Effector memory CD4-positive, alpha-beta T cell (primary cell): Measurements from ENCODE around the gene CCL4.
"Not testable (repeated sequence)": the region's sequence is repeated elsewhere in the genome, so short reads cannot be mapped to it uniquely, and the experiment has no call there.

ENCODE experiments used
- DNase-seq, 3 donors: peaks; one replicate each; pipeline ENCODE4 v3.0.0-alpha.2; 2020
- H3K27ac ChIP-seq: 2 replicates; pipeline ENCODE4 v1.7.0; 2013; ENCODE audit warnings: mild to moderate bottlenecking, low read length, moderate library complexity; ENCODE audit not compliant: insufficient read depth, poor library complexity, severe bottlenecking
- H3K27me3 ChIP-seq: replicated peaks from 2 replicates; pipeline ENCODE4 v1.7.0; 2013; ENCODE audit warnings: mild to moderate bottlenecking, low read length; ENCODE audit not compliant: insufficient read depth, control insufficient read depth, poor library complexity, severe bottlenecking
- H3K36me3 ChIP-seq: 2 replicates; pipeline ENCODE4 v1.7.0; 2013; ENCODE audit warnings: mild to moderate bottlenecking, low read length, moderate library complexity; ENCODE audit not compliant: control insufficient read depth, insufficient read depth
- H3K4me1 ChIP-seq: 2 replicates; pipeline ENCODE4 v1.7.0; 2013; ENCODE audit warnings: low read length, mild to moderate bottlenecking; ENCODE audit not compliant: control insufficient read depth, insufficient read depth, poor library complexity, severe bottlenecking
- H3K4me3 ChIP-seq: 2 replicates; pipeline ENCODE4 v1.7.0; 2013; ENCODE audit warnings: low read length, low read depth, mild to moderate bottlenecking; ENCODE audit not compliant: insufficient read depth, poor library complexity, severe bottlenecking
- H3K9me3 ChIP-seq: 2 replicates; pipeline ENCODE4 v1.7.0; 2013; ENCODE audit warnings: mild to moderate bottlenecking, low read length, moderate library complexity; ENCODE audit not compliant: control insufficient read depth
- total RNA-seq, 3 donors: gene quantifications; one replicate each; lab custom pipeline; 2026; lab: John Stamatoyannopoulos, UW

Gene CCL4
- 1.0 to 21.0 (median 11.0) reads per million in 3 donors for total RNA-seq

DNA sequence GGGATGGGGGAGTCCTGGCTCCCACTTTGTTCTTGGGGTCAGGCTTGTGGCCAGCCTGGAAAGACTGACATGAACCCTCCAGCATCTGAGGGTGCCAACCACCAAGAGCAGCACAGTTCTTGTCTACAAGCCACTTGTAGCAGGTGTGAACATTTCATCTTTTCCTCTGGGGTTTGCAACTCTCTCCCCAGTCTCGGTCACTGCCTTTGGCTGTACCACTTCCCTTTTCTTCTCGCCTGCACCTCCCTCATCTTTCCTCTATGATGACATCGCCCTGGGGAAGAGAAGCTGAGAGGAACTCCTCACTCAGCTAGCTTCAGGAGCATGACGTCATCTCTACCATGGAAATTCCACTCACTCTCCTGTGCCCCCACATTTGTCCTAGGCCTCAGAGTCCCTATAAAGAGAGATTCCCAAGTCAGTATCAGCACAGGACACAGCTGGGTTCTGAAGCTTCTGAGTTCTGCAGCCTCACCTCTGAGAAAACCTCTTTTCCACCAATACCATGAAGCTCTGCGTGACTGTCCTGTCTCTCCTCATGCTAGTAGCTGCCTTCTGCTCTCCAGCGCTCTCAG is at the start of gene CCL4:
Gene CCL4, plus strand, starts transcription at position 427 of the 575 bp plus-strand sequence. Its CDS starts 79 bp downstream, at position 506.
- H3K4me1 ChIP-seq, H3K36me3 ChIP-seq, H3K27me3 ChIP-seq, H3K27ac ChIP-seq, H3K4me3 ChIP-seq, DNase-seq, H3K9me3 ChIP-seq: not testable (repeated sequence)

DNA sequence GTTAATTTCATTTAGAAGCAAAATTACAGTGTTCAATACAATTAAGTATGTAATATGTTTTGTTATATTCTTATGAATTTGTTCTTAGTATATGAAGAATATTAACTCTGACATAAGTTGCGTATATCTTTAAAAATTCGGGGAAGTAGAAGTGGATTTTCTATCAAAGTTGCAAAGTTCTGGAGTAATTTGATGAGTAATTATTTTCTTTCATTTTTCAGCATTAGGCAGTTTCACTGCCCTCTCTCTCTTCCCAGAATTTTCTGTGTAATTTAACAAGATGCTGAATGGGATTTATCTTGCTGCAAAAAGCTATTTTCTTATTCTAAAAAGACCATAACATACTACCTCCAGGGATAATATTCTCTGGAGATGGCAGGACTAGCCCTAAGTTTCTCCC is 48.5 kb upstream of the CCL4 start:
- H3K9me3 ChIP-seq, result no peaks in the 10 kb centered on the region
- H3K4me1 ChIP-seq, result no peaks in the 10 kb centered on the region
- no peaks in the 10 kb centered on the region for H3K36me3 ChIP-seq
- H3K27me3 ChIP-seq, result no peaks in the 10 kb centered on the region
- no peak overlapping the region for H3K27ac ChIP-seq
- H3K4me3 ChIP-seq, result no peak overlapping the region
- no peak for DNase-seq

DNA sequence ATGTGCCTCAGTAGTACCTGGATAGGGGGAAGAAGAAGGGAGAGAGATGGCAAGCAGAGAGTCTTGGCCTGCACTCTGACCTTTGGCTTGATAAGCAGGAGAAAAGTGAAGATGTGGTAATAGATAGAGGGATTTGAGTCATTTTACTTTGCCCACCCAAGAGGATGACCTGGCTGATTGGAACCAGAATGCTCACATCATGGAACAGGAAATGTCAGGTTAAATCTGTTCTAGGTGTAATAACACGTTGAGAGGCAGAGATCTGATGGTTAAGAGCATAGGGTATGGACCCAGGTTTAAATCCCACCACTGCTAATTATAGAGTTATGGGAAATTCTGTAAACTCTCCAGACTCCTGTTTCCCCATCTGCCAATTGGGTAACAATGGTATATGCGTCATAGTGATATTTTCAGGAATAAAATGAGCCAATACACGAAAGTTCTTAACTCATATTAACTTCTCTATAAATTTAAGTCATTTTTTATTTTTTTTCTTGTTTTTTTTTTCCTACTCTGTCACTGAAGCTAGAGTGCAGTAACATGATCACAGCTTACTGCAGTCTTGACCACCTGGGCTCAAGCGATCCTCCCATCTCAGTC is 47.6 kb upstream of the CCL4 start:
- Histone ChIP-seq H3K36me3 (no peaks in the 10 kb centered on the region), H3K27me3 (no peaks in the 10 kb centered on the region), H3K9me3 (no peaks in the 10 kb centered on the region), H3K4me1 (no peaks in the 10 kb centered on the region), H3K27ac (no peak overlapping the region), H3K4me3 (no peak overlapping the region)
- no peak for DNase-seq

DNA sequence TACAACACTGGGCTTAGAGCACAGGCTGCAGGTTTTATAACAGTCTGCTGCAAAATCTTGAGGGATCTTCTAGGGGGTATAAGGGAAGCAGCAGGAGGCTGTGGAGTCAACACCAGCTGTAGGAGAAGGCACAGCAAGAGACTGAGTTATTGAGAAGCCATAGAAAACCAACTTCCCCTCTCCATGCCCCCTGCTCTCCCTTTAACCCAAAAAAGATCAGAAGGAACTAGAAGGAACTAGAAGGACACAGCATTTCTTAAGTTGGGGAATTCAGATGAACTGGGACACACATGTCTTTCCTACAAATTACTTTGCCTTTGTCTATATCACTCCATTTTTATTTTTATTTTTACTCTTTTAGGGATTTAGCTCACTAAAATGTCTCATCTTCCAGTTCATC is 45.7 kb upstream of the CCL4 start:
- no peaks in the 10 kb centered on the region for H3K36me3 ChIP-seq
- no peaks in the 10 kb centered on the region for H3K4me1 ChIP-seq
- no peak for DNase-seq
- H3K4me3 ChIP-seq, result no peak overlapping the region
- no peak overlapping the region for H3K27ac ChIP-seq
- no peaks in the 10 kb centered on the region for H3K9me3 ChIP-seq
- H3K27me3 ChIP-seq, result no peaks in the 10 kb centered on the region

DNA sequence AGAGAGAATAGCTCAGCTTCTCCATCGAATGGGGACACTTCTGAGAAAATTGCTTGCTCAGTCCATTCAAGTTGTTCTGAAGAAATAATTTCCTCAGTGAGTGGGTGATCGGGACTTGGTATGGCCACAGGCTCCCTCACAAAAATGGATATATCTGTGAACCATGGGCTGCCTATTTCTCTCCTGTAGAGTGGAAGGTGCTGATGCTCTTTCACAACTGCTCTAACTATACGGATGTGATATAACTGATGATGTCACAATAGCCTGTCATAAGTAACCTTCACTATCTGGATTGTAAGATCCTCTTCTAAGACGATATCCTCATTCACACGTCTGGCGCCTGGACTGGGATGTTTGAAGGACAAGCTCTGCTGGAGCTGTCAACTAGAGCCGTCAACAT is 44.2 kb upstream of the CCL4 start:
- no peak for DNase-seq
- no peaks in the 10 kb centered on the region for H3K4me1 ChIP-seq
- H3K9me3 ChIP-seq, result no peaks in the 10 kb centered on the region
- H3K4me3 ChIP-seq, result no peak overlapping the region
- H3K36me3 ChIP-seq, result no peaks in the 10 kb centered on the region
- no peak overlapping the region for H3K27ac ChIP-seq
- H3K27me3 ChIP-seq, result no peaks in the 10 kb centered on the region

DNA sequence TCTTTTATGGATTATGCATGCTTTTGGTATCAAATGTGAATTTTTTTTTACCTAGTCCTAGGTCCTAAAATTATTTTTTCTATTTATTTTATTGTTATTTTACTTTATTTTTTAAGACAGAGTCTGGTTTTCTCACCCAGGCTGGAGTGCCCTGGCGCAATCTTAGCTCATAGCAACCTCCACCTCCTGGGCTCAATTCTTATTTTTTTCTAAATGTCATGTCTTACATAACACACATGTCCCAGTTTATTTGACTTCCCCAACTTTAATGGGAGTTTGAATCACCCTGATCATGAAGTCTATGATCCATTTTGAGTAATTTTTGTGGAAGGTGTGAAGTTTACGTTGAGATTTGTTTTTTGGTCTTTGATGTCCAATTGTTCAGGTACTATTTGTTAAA is 42.8 kb upstream of the CCL4 start:
- Histone ChIP-seq H3K36me3 (no peaks in the 10 kb centered on the region), H3K27me3 (no peaks in the 10 kb centered on the region), H3K9me3 (no peaks in the 10 kb centered on the region), H3K27ac (no peak overlapping the region), H3K4me1 (no peaks in the 10 kb centered on the region), H3K4me3 (no peak overlapping the region)
- DNase-seq, result no peak

DNA sequence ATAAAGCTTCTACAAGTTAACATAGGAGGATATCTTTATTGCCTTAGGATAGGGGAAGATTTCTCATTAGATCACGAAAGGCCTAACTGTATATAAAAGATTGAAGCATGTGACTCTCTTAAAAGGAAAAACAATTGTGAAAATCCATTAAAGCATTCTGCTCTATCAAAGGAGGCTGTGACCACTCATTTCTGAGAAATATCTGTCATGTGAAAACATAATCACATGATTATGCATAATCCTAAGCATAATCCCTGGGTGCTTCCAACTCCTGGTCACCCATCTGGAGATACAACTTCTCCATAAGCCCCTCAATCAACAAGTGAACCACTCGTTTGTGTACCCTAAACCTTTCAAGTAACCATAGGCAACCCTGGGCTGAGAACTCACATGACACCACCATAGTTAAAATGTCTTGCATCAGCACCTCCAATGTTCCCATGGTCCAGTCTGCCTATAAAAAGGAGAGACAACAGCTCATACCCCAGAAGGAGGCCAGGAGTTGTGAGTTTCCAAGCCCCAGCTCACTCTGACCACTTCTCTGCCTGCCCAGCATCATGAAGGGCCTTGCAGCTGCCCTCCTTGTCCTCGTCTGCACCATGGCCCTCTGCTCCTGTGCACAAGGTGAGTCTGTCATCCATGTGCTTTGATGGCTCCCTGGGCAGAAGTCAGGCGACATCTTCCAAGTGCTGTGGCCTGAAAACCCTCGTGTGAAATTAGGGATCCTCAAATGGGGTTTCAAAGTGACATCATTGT is 39.7 kb upstream of the CCL4 start, which contains the start of gene CCL18:
Gene CCL18, plus strand, starts transcription at position 487 of the 756 bp plus-strand sequence. Its CDS starts 71 bp downstream, at position 558.
- Histone ChIP-seq H3K27ac (no peak within 1 kb of the TSS), H3K4me3 (no peak within 1 kb of the TSS), H3K27me3 (no peaks in the 10 kb centered on the region), H3K9me3 (no peaks in the 10 kb centered on the region), H3K36me3 (no peaks in the 10 kb centered on the region), H3K4me1 (no peaks in the 10 kb centered on the region)
- DNase-seq, result no peak

DNA sequence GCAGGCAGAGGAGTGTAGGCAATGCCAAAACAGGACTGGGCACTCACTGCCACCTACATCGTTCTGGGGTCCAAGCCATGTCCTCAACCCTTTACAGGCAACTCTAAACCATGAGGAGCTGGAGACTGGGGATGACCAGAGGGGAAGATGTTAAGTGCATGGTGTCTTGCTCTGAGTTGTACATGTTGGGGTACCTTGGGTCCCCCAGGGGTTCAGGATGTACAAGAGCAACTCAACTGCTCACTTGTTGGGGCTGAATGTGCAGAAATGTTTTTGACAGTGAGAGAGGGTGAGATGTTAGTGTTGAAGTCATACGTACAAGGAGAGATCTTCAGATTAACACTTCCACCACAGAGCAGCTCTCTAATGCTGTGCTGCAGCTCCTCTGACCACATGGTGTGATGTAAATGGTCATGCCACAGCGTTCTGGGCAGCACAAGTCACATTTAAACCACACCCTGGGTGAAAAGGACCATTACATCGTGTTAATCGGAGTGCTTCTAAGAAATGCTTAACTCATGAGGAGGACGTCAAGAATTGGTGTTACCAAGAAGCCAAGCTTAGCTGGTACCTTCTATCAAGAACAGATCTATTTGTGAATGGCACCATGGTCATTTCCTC is 37.2 kb upstream of the CCL4 start:
- H3K4me3 ChIP-seq, result no peak overlapping the region
- no peaks in the 10 kb centered on the region for H3K27me3 ChIP-seq
- no peaks in the 10 kb centered on the region for H3K4me1 ChIP-seq
- H3K36me3 ChIP-seq, result no peaks in the 10 kb centered on the region
- DNase-seq, result no peak
- H3K9me3 ChIP-seq, result no peaks in the 10 kb centered on the region
- H3K27ac ChIP-seq, result no peak overlapping the region

DNA sequence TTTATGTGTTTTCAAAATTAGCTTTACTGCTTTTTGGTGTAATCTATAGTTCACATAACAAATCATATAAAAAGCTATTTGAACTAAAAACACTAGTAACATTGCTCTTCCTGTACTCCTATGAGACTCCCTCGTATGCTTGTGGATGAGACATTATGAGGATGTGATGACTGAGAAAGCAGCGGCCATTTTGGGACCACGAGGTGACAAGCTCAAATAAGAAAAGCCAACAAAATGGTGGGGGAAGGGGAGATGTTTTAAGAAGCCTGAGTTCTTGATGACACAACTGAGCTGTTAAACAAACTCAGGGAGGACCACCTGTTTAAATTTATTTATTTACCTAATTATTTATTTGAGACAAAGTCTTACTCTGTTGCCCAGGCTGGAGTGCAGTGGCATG is 35.1 kb upstream of the CCL4 start:
- no peaks in the 10 kb centered on the region for H3K4me1 ChIP-seq
- H3K4me3 ChIP-seq, result no peak overlapping the region
- H3K9me3 ChIP-seq, result no peaks in the 10 kb centered on the region
- no peaks in the 10 kb centered on the region for H3K27me3 ChIP-seq
- H3K36me3 ChIP-seq, result no peaks in the 10 kb centered on the region
- no peak for DNase-seq
- H3K27ac ChIP-seq, result no peak overlapping the region

DNA sequence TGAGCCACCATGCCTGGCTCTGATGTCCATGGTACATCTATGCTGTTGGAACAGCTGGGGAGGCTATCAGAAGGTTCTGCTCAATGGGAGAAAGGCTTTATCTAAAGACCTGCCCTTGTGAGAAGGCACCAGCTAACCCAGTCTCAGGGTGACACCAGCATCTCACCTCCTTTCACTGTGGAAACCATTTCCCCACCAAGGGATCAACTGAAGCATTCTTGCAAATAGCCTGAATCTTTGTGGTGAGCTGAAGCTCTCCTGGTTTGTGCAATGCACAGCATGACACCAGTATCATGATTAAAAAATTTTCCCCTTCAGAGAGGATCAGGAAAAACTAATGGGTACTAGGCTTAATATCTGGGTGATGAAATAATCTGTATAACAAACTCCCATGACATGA is 34.5 kb upstream of the CCL4 start:
- Histone ChIP-seq H3K27me3 (no peaks in the 10 kb centered on the region), H3K9me3 (no peaks in the 10 kb centered on the region), H3K36me3 (no peaks in the 10 kb centered on the region), H3K4me3 (no peak overlapping the region), H3K27ac (no peak overlapping the region), H3K4me1 (no peaks in the 10 kb centered on the region)
- no peak for DNase-seq
